Cardiac fibroblast (primary cell): ENCODE data around the gene DDAH2.

Source experiments
- DNase-seq, 2 donors: peaks; one replicate each; pipeline versions ENCODE4 v3.0.0 to v3.0.0-alpha.2; 2010; ENCODE audit warnings: low read depth in 2 of 2
- H3K4me3 ChIP-seq, 2 donors: replicated peaks in 1 of 2; 1 replicate in 1 of 2; 2 replicates in 1 of 2; pipeline ENCODE4 v1.5.1; 2011; ENCODE audit warnings: low read depth in 2 of 2, low read length in 2 of 2, mild to moderate bottlenecking in 2 of 2, moderate library complexity in 1 of 2
- TF ChIP-seq, protein P1 (sequence below): IDR thresholded peaks from one replicate; pipeline ENCODE4 v1.5.1; 2011; ENCODE audit warnings: low read depth, mild to moderate bottlenecking, low read length, inconsistent platforms

The DDAH2 gene, protein sequence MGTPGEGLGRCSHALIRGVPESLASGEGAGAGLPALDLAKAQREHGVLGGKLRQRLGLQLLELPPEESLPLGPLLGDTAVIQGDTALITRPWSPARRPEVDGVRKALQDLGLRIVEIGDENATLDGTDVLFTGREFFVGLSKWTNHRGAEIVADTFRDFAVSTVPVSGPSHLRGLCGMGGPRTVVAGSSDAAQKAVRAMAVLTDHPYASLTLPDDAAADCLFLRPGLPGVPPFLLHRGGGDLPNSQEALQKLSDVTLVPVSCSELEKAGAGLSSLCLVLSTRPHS

DNA sequence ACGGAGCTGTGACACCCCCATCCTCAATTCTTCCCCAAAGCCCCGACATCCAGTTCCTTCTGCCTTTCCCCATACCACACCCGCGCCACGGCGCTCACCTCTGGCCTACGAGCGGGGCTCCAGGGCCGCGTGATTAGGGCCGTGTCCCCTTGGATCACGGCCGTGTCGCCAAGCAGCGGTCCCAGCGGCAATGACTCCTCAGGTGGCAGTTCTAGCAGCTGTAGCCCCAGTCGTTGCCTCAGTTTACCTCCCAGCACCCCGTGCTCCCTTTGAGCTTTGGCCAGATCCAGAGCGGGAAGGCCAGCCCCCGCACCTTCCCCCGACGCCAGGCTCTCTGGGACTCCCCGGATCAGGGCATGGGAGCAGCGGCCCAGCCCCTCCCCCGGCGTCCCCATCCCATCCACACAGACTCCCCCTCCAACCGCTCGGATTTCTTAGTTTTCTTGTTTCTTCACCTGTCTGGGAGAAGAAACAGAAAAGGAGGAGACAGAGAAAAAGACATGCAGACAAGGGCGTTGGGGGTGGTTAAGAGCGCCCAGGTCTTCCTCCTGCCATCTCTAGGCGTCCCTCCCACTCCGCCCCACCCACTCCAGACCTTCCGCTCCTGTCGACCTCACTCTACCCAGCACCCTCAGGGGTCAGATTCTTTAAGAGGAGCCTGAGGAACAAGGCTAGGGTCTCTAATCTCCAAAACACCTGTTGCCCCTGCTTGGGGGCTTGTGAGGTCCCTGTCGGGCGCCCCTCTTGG is at the start of gene DDAH2:
Gene DDAH2, minus strand, starts transcription at position 533 of the 748 bp plus-strand sequence. Its CDS starts 138 bp downstream, at position 395.
- no peak for DNase-seq
- H3K4me3 ChIP-seq, result peak within 1 kb of the TSS; percentile 65 to 97
- TF ChIP-seq, protein P1, sequence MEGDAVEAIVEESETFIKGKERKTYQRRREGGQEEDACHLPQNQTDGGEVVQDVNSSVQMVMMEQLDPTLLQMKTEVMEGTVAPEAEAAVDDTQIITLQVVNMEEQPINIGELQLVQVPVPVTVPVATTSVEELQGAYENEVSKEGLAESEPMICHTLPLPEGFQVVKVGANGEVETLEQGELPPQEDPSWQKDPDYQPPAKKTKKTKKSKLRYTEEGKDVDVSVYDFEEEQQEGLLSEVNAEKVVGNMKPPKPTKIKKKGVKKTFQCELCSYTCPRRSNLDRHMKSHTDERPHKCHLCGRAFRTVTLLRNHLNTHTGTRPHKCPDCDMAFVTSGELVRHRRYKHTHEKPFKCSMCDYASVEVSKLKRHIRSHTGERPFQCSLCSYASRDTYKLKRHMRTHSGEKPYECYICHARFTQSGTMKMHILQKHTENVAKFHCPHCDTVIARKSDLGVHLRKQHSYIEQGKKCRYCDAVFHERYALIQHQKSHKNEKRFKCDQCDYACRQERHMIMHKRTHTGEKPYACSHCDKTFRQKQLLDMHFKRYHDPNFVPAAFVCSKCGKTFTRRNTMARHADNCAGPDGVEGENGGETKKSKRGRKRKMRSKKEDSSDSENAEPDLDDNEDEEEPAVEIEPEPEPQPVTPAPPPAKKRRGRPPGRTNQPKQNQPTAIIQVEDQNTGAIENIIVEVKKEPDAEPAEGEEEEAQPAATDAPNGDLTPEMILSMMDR, result peak; percentile 49

DNA sequence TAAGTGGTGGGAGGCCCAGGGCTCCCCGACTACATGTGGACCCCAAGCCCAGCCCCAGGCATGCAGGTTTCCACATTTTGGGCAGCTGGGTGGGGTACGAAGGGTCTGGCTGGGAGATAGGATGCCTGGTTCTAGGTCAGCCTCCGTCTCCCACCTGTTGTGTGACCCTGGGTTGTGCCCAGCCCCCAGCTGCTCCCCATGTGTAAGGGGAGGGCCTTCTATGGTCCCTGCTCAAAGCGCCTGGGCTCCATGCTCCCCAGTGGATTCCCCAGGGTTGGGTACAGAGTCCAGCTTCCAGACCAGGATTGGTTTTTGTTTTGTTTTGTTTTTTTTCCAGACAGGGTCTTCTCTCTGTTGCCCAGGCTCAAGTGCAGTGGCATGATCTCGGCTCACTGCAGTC is 49.1 kb upstream of the DDAH2 start:
- no peak overlapping the region for H3K4me3 ChIP-seq
- TF ChIP-seq, protein P1, result no peak
- no peak for DNase-seq

DNA sequence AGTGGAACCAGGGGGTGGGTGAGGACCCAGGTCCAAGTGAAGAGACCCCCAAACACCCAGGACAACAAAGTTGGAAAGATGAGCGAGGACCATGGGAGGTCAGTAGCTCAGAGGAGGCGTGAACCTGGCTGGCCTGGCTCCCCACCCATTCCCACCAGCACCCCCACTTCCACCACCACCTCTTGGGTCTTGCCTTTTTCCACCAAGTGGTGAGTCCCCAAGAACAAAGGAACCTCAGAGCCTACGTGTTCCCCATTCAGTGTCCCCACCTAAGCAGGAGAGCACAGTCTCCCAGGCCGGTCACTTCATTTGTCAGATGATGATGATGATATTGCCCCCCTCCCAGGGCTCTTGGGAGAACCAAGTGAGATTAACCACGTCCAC is 48.6 kb upstream of the DDAH2 start:
- no peak overlapping the region for H3K4me3 ChIP-seq

DNA sequence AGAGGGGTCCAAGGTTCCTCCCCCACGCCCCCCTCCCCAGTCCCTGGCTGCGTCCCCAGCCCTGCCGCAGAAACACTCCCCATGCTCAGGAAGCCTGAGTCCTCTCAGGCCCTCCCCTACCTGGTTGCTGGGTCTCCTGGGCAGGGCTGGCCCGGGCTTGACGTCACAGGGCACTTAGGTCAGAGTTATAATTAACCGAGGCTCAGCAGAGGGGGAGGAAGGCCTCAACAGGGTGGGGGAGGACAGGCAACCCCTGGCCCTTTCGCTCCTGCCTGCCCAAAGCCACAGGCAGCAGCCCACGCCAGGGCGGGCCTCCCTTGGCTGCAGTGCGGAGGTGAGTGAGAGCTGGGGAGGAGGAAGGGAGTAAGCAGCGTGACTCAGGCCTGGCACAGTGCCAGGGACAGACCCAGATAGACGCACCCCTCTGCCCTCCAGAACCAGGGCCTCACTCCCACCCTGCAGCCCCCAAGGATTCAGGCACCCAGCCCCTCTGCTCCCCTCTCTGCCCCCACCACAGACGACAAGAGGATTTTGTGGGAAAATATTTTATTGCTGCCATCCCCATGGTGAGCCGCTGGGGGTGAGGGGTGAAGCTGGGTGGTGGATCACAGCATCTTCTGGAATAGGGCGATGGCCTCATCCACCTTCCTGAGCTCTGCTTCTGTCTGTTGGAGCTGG is 48.0 kb upstream of the DDAH2 start, which contains the start of gene VWA7:
Gene VWA7, minus strand, starts transcription at position 340 of the 678 bp plus-strand sequence. CDS start 549 bp downstream, outside the sequence.
- TF ChIP-seq, protein P1, result no peak
- peak; percentile 73 to 85 for DNase-seq
- no peak within 1 kb of the TSS for H3K4me3 ChIP-seq

More for the DNA sequence above, 48.6 kb upstream of the DDAH2 start:
- DNase-seq, result no peak
- TF ChIP-seq, protein P1, result no peak

DNA sequence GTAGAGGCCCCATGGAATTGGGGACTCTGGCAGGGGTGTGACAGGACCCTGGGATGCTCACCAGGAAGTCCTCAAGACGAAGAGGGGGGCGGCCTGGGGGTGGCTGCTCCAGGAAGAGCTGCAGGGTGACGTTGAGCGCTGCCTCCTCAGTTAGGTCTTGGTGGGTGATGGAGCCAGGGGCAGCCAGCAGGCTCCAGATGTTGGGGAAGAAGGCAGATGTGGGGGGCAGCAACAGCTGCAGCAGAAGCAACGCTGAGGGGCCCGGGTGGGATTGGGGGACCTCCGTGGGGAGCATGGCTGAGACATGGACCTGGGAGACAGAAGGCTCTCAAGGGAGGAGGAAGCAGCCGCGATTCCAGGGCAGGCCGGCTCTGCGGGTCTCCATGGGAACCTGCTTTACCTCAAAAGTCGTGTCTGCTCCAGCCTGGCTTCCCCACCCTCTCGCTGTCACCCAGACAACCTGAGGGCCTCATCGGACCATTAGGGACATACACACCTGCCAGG is 47.4 kb upstream of the DDAH2 start:
- H3K4me3 ChIP-seq, result no peak overlapping the region
- DNase-seq, result peak in 1 of 2 donors; percentile 5
- TF ChIP-seq, protein P1, result no peak

DNA sequence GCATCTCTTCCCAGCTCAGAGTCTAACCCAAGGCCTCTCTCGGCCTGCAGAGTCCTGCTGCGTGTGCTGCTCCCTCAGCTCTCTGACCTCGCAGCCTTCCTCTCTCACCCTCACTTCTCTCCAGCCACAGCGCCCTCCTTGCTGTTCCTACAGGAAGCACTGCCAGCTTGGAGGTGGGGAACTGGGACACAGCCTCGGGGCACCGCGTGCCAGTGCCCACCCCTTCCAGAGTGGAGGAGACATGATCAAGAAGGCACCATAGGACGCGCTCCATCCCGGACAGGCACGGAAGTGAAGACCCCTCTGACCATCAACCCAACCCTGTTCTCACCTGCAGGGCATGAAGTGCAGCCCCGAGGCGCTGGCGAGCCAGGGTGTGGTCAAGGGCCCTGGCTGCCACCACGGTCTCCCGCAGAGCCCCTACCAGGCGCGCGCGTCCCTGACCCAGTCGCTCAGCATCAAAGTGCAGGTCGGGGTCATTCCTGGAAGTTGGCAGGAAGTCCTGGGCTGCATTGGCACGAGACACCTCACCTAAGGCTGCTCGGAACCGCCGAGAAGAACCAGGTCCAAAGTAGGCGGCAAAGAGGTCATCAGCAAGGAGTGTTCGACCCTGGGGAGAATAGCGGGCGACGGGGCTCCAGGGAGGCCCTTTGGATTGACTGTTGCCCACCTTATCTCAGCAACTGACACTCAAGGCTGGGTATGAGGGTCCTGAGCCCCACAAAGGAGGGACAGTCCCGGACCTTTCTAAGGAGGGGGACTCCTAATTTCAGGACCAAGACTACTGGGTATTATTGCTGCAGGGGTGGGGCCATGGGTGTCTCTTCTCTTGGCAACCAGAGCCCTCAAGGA is 46.8 kb upstream of the DDAH2 start:
- no peak for DNase-seq
- TF ChIP-seq, protein P1, result no peak
- H3K4me3 ChIP-seq, result no peak overlapping the region
